UCSD-AML1 (cell line): ENCODE results near the gene TMBIM4.
"Not testable (repeated sequence)": the region's sequence is repeated elsewhere in the genome, so short reads cannot be mapped to it uniquely, and the experiment has no call there.

Experiments used
- DNase-seq: peaks from one replicate; lab custom pipeline; 2025; ENCODE audit not compliant: unreplicated experiment; lab: John Stamatoyannopoulos, UW

TMBIM4 gene

DNA sequence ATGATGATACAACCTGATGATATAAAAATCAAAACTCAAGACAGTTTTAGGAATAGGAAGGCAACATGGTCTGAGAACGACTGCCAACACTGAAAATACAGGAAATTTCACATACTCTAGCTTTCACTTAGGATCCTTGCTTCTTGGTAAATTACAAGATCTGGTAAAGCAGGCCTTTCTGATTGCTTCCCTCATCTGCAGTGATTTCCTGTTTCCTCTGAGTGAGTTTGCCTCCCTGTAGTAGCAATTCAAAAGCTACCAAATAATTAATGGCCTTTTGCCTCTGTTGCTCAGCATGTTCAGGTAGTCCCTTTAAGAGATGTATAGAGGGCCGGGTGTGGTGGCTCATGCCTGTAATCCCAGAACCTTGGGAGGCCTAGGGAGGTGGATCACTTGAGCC is 17.2 kb upstream of the TMBIM4 start:
- no peak for DNase-seq

- not testable (repeated sequence) for DNase-seq
Observed at GRCh38 chr12:66184822-66185221, 15.0 kb upstream of the TMBIM4 start.

GRCh38 chr12:66182956-66183355 is 13.2 kb upstream of the TMBIM4 start:
- DNase-seq, result no peak

DNA sequence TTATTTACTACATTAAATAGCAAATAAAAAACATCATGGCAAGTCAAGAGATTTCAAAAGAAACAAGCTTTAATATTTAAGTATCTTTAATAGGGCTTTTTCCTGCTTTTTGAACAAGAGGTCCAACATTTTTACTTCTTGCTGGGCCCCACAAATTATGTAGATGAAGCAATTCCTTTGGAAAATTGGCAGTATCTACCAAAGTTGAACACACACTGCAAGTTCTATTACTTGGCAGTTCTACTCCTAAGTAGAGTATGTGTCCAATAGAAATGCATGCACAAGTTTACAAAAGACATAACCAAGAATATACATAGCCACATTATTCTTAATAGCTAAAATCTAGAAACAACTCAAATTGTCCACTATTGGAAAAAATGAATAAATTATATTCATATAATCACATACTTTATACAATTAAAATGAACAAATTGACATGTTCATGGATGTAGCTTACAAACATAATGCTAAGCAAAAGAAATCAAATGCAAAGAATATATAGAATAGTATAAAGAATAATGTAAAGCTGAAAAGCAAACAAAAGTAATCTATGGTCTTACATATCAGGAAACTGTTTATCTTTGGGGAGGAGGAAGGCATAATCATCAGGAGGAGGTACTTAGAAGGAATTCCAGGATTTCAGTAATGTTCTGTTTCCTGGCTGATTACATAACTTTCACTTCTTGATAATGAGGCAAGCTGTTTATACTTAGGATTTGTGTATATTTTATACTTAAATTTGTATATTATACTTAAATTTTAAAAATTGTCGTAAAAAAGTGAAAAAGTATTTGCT is 6.5 kb upstream of the TMBIM4 start:
- no peak for DNase-seq

GRCh38 chr12:66174391-66175325 is 4.9 kb upstream of the TMBIM4 start:
- DNase-seq, result not testable (repeated sequence)

DNA sequence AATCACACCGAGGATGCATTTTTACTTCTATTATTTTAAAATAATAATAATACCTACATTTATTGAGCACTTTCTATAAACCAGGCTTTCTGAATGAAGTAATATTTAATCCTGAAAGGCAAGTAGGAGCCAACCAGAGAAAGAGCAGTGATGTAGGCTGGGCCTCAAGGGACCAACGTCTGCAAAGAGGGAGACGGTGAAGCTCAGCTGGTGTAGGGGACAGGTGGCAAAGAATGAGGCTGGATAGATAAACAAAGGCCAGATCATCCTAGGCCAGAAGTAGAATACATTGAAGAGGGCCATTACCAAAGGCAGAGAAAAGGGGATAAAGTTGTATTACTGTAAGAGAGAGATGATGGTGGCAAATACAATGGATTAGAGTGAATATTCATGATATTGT is 810 bp upstream of the TMBIM4 start:
- no peak for DNase-seq

- DNase-seq, result no peak
Observed at GRCh38 chr12:66168410-66168809, 1.4 kb downstream of the TMBIM4 start.

GRCh38 chr12:66166561-66166960 is 3.2 kb downstream of the TMBIM4 start:
- DNase-seq, result no peak

GRCh38 chr12:66165141-66165540 is 4.7 kb downstream of the TMBIM4 start:
- DNase-seq, result no peak

GRCh38 chr12:66164349-66164821 is 5.4 kb downstream of the TMBIM4 start:
- no peak for DNase-seq

- DNase-seq, result no peak
Observed at GRCh38 chr12:66163289-66163688, 6.5 kb downstream of the TMBIM4 start.

DNA sequence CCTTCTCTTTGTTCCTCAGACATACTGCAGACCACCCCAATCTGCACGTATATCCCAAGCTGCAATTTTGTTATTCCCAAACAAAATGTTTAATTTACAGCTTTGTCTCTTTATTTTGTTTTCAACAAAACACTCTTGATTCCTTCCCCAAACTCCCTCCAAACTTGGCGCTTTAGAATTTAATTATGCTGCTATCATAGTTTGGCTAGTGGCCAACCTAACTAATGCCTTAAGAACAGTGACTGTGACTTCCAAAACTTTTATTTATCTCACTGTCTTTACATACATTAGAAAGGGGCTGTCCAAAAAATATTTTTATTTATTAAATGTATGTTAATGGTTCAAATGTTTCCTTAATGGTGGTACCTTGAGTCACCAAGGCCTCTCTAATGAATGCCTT is 7.1 kb downstream of the TMBIM4 start:
- DNase-seq, result no peak

GRCh38 chr12:66160704-66161103 is 9.1 kb downstream of the TMBIM4 start:
- DNase-seq, result no peak

DNA sequence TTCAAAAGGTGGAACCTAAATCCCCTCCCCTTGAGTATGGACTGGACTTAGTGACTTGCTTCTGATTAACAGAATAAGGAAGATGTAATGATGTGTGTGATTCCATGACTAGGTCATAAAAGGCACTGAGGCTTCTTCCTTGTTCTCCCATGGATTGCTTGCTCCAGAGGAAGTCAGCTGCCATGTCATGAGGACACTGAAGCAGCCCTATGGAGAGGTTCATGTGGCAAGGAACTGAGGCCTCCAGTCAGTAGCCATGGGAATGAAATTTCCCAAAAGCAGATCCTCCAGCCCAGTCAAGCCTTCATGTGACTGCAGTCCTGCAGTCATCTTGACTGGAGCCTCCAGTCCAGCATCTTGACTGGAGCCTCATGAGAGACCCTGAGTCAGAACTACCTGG is 10.7 kb downstream of the TMBIM4 start:
- DNase-seq, result no peak

- DNase-seq, result no peak
Observed at GRCh38 chr12:66156654-66157053, 13.1 kb downstream of the TMBIM4 start.

GRCh38 chr12:66154776-66155175 is 15.0 kb downstream of the TMBIM4 start:
- no peak for DNase-seq

DNA sequence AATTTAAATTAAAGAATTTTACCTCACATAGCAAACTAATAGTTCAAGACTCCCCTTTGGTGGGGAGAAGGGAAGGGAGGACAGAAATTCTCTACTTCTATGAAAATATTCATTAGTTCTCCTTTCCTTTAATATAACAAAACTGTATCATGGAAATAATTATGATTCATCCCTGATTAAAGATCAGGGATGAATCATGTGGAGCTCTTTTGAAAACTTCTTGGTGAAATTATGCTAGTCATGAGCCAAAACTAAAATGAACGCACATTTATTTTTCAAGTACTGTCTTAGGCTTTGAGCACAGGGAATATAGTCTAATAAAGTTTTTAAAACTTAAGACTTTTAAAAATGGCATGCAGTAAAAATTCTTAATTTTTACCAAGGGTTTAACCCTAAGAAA is 17.1 kb downstream of the TMBIM4 start:
- DNase-seq, result no peak

- peak; percentile 10 for DNase-seq
Observed at GRCh38 chr12:66149702-66150398, 19.9 kb downstream of the TMBIM4 start.

GRCh38 chr12:66144791-66145754 is 24.7 kb downstream of the TMBIM4 start:
- DNase-seq, result no peak

- DNase-seq, result no peak
Observed at GRCh38 chr12:66143868-66144267, 25.9 kb downstream of the TMBIM4 start.
